Type B pancreatic cell (in vitro differentiated cells): ENCODE results near the gene ADGRE1. TPM values are rescaled to one million over a fixed set of nuclear protein-coding genes. Genes with fewer than 3 reads are reported as not detected.

Experiments used
- DNase-seq: peaks from one replicate; pipeline ENCODE4 v3.0.0; 2021; ENCODE audit warnings: mixed read lengths; ENCODE audit not compliant: unreplicated experiment; ENCODE audit errors: extremely low spot score
- H3K27ac Mint-ChIP-seq: 2 replicates; pipeline ENCODE4 v1.8.0; 2021; ENCODE audit warnings: mild to moderate bottlenecking, mixed read lengths
- H3K27me3 Mint-ChIP-seq: 2 replicates; pipeline ENCODE4 v1.8.0; 2021; ENCODE audit warnings: mixed read lengths
- H3K36me3 Mint-ChIP-seq: 2 replicates; pipeline ENCODE4 v1.8.0; 2021; ENCODE audit warnings: mixed read lengths
- H3K4me1 Mint-ChIP-seq: one replicate; pipeline ENCODE4 v1.8.0; 2021; ENCODE audit warnings: mixed read lengths; ENCODE audit not compliant: unreplicated experiment
- H3K4me3 Mint-ChIP-seq: 2 replicates; pipeline ENCODE4 v1.8.0; 2021; ENCODE audit warnings: mild to moderate bottlenecking, mixed read lengths
- H3K9me3 Mint-ChIP-seq: 2 replicates; pipeline ENCODE4 v1.8.0; 2021; ENCODE audit warnings: mixed read lengths
- CTCF ChIP-seq: fragments of 200-600 bp; sonication (generic); conservative IDR thresholded peaks from 2 replicates; pipeline ENCODE4 v1.5.0; 2021; ENCODE audit warnings: antibody characterized with exemption, mild to moderate bottlenecking
- total RNA-seq: library from RNA; stranded (reverse); gene quantifications from 2 replicates; pipeline ENCODE4 v1.2.1, GENCODE V29; 2021; ENCODE audit warnings: low replicate concordance

ADGRE1 gene
- total RNA-seq, 1 donor from 2014 or later = not detected

DNA sequence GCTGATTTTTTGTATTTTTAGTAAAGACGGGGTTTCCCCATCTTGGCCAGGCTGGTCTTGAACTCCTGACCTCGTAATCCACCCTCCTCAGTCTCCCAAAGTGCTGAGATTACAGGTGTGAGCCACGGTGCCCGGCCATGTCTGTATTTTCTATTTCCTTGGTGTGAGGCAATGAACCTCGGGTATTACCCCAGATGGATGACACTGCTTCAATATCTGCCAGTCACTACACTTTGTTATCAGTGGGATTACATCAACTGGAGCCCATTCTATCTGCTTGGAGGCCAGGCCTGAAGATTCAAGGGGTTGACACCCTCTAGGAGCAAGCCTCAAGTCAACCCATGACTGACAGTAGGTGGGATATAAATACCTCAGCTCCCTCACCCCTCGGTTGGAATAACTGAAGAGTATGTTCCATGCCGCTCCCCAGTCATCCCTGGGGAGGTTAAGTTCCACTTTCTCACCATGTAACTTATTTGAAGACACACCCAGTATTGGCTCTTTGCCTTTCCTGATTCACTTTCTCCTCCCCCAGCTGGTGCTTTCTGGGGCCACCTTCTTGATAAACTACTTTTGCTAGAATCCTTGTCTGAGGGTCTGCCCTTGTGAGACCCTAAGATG, 992 bp upstream of the ADGRE1 start:
- Mint-ChIP-seq H3K27ac (no peak overlapping the region), H3K36me3 (no peaks in the 10 kb centered on the region), H3K4me3 (no peak overlapping the region), H3K27me3 (no peaks in the 10 kb centered on the region), H3K9me3 (peaks cover 5% of the 10 kb centered on the region), H3K4me1 (no peaks in the 10 kb centered on the region)
- DNase-seq = no peak
- no peak for TF ChIP-seq CTCF

DNA sequence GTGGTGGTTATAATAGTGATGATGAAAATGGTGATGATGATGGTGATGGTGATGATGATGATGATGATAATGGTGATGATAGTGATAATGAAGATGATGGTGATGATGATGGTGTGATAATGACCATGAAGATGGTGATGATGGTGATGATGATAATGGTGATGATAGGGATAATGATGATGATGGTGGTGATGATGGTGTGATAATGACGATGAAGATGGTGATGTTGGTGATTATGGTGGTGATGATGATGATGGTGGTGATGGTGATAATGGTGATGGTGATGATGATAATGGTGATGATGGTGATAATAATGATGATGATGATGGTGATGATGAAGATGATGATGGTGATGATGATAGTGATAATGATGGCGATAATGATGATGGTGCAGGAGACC, 1.6 kb downstream of the ADGRE1 start:
- no peaks in the 10 kb centered on the region for H3K4me1 Mint-ChIP-seq
- no peaks in the 10 kb centered on the region for H3K27me3 Mint-ChIP-seq
- no peak for DNase-seq
- H3K36me3 Mint-ChIP-seq = no peaks in the 10 kb centered on the region
- no peak overlapping the region for H3K4me3 Mint-ChIP-seq
- H3K27ac Mint-ChIP-seq = no peak overlapping the region
- peaks cover 14% of the 10 kb centered on the region for H3K9me3 Mint-ChIP-seq
- TF ChIP-seq CTCF = no peak

- no peak for DNase-seq
- Mint-ChIP-seq H3K36me3 (no peaks in the 10 kb centered on the region), H3K4me1 (no peaks in the 10 kb centered on the region), H3K9me3 (peaks cover 14% of the 10 kb centered on the region), H3K4me3 (no peak overlapping the region), H3K27me3 (no peaks in the 10 kb centered on the region), H3K27ac (no peak overlapping the region)
- no peak for TF ChIP-seq CTCF
Observed at GRCh38 chr19:6890401-6890913, 3.1 kb downstream of the ADGRE1 start.

- no peak overlapping the region for H3K4me3 Mint-ChIP-seq
- H3K36me3 Mint-ChIP-seq = no peaks in the 10 kb centered on the region
- no peak for DNase-seq
- TF ChIP-seq CTCF = no peak
- no peaks in the 10 kb centered on the region for H3K4me1 Mint-ChIP-seq
- H3K9me3 Mint-ChIP-seq = peaks cover 14% of the 10 kb centered on the region
- H3K27ac Mint-ChIP-seq = no peak overlapping the region
- no peaks in the 10 kb centered on the region for H3K27me3 Mint-ChIP-seq
Observed at GRCh38 chr19:6890938-6891337, 3.6 kb downstream of the ADGRE1 start.

DNA sequence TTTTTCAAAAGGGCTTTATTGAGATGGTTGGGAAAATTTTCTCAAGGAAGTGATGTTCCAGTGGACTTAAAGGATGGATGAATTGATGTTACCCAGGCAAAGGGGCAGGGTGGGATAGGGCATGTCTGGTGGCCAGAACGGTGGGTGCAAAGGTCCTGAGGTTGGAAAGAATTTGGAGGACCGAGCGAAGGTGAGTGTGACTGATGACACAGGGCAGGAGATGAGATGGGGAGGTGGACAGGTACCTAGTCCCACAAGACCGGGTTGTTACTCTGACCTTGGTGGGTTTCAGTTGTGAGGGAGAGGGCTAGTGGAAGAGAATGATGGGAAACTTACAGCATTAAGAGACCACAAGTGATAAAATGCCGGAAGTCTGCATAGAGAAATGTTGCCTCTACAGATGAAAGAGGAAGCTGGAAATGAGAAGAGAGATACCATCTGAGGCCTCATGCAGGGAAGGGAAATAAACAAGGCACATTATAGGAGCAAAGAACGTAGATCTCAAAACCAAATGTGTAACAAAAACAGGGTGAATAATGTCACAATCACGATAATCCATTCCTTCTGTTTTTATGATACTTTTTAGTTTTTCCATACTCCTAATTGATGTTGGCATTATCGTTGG, 4.5 kb downstream of the ADGRE1 start:
- H3K27me3 Mint-ChIP-seq = no peaks in the 10 kb centered on the region
- H3K4me1 Mint-ChIP-seq = no peaks in the 10 kb centered on the region
- H3K9me3 Mint-ChIP-seq = peaks cover 14% of the 10 kb centered on the region
- no peak overlapping the region for H3K27ac Mint-ChIP-seq
- H3K4me3 Mint-ChIP-seq = no peak overlapping the region
- DNase-seq = no peak
- TF ChIP-seq CTCF = no peak
- H3K36me3 Mint-ChIP-seq = no peaks in the 10 kb centered on the region
